ENCODE measurements around the gene PPP2R2B. TPM values are rescaled to one million over a fixed set of nuclear protein-coding genes. Genes with fewer than 3 reads are reported as not detected.

PPP2R2B gene
- total and polyA plus RNA-seq, 7 experiments from 2014 or later: 0.15 to 14.1 (median 0.58) TPM

GRCh38 chr5:146818822-146819221, 59.7 kb downstream of the PPP2R2B start:
- Mint-ChIP-seq H3K4me3 (no peak overlapping the region), H3K36me3 (peaks cover 0 to 5% (median 0%) of the 10 kb centered on the region in 5 donors), H3K27ac (no peak overlapping the region), H3K9me3 (no peaks in the 10 kb centered on the region), H3K27me3 (peaks cover 0 to under 1% (median 0%) of the 10 kb centered on the region in 5 donors), H3K4me1 (peaks cover 0 to 13% (median 1%) of the 10 kb centered on the region in 7 donors)
- Histone ChIP-seq H3K4me3 (ENCODE audit: low read length) (no peak overlapping the region), H3K9me3 (ENCODE audit: control insufficient read depth in 2 of 3, low read length in 3 of 3) (no peaks in the 10 kb centered on the region), H3K27ac (ENCODE audit: low read depth, low read length) (no peak overlapping the region), H3K36me3 (ENCODE audit: control insufficient read depth in 2 of 3, insufficient read depth in 3 of 3, low read length in 3 of 3) (no peaks in the 10 kb centered on the region), H3K27me3 (ENCODE audit: control insufficient read depth in 2 of 2, insufficient read depth in 2 of 2, low read length in 2 of 2) (no peaks in the 10 kb centered on the region), H3K4me1 (ENCODE audit: control insufficient read depth in 2 of 2, insufficient read depth in 2 of 2, low read length in 2 of 2) (no peaks in the 10 kb centered on the region)
- ChIA-PET POLR2A (no interaction called here), CTCF (no interaction called here)
- ATAC-seq (no peak), DNase-seq (no peak)
- intact Hi-C loops (cut with micrococcal nuclease): no loop called here

GRCh38 chr5:146817973-146818372, 60.6 kb downstream of the PPP2R2B start:
- Mint-ChIP-seq H3K27ac (no peak overlapping the region), H3K36me3 (peaks cover 0 to 5% (median 0%) of the 10 kb centered on the region in 5 donors), H3K27me3 (peaks cover 0 to 4% (median 0%) of the 10 kb centered on the region in 5 donors), H3K4me1 (peaks cover 0 to 17% (median 5%) of the 10 kb centered on the region in 7 donors), H3K9me3 (no peaks in the 10 kb centered on the region), H3K4me3 (no peak overlapping the region)
- H3K36me3 ChIP-seq (ENCODE audit: control insufficient read depth in 2 of 3, insufficient read depth in 3 of 3, low read length in 3 of 3): no peaks in the 10 kb centered on the region
- intact Hi-C loops (cut with micrococcal nuclease): no loop called here
- ATAC-seq (no peak), DNase-seq (no peak)
- no peaks in the 10 kb centered on the region for H3K27me3 ChIP-seq (ENCODE audit: control insufficient read depth in 2 of 2, insufficient read depth in 2 of 2, low read length in 2 of 2)
- ChIA-PET CTCF (no interaction called here), POLR2A (no interaction called here)
- no peak overlapping the region for H3K4me3 ChIP-seq (ENCODE audit: low read length)
- no peaks in the 10 kb centered on the region for H3K4me1 ChIP-seq (ENCODE audit: control insufficient read depth in 2 of 2, insufficient read depth in 2 of 2, low read length in 2 of 2)
- no peaks in the 10 kb centered on the region for H3K9me3 ChIP-seq (ENCODE audit: control insufficient read depth in 2 of 3, low read length in 3 of 3)
- H3K27ac ChIP-seq (ENCODE audit: low read depth, low read length): no peak overlapping the region

GRCh38 chr5:146816775-146817387, 61.7 kb downstream of the PPP2R2B start:
- no peak overlapping the region for H3K4me3 Mint-ChIP-seq
- H3K4me1 ChIP-seq (ENCODE audit: control insufficient read depth in 2 of 2, insufficient read depth in 2 of 2, low read length in 2 of 2): no peaks in the 10 kb centered on the region

DNA sequence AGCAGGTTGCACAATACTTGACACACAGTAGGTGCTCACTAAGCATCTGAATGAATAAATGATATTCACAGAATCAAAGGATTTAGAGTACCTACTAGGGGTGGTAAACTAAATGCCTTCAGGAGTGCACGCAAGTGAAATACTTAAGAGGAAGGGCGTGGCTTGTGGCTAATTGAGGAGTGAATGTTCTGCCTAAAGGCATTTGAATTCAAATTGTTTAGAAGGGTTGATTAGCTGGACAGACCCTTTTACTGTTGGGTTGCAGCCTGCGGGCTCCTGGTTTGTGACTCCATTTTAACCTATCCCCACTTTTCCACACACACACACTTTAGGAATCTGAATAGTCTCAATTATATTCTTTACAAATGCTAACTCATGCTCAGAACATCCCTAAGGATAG, 63.1 kb downstream of the PPP2R2B start:
- CTCF ChIA-PET: no interaction called here
- peaks cover 0 to 5% (median 0%) of the 10 kb centered on the region in 5 donors for H3K36me3 Mint-ChIP-seq
- peaks cover 0 to 17% (median 5%) of the 10 kb centered on the region in 7 donors for H3K4me1 Mint-ChIP-seq
- H3K4me3 Mint-ChIP-seq: no peak overlapping the region
- ATAC-seq (no peak), DNase-seq (no peak)
- H3K9me3 Mint-ChIP-seq: no peaks in the 10 kb centered on the region
- Histone ChIP-seq H3K27ac (ENCODE audit: low read depth, low read length) (no peak overlapping the region), H3K9me3 (ENCODE audit: control insufficient read depth in 2 of 3, low read length in 3 of 3) (no peaks in the 10 kb centered on the region), H3K27me3 (ENCODE audit: control insufficient read depth in 2 of 2, insufficient read depth in 2 of 2, low read length in 2 of 2) (no peaks in the 10 kb centered on the region), H3K36me3 (ENCODE audit: control insufficient read depth in 2 of 3, insufficient read depth in 3 of 3, low read length in 3 of 3) (no peaks in the 10 kb centered on the region), H3K4me1 (ENCODE audit: control insufficient read depth in 2 of 2, insufficient read depth in 2 of 2, low read length in 2 of 2) (no peaks in the 10 kb centered on the region), H3K4me3 (ENCODE audit: low read length) (no peak overlapping the region)
- intact Hi-C loops (cut with micrococcal nuclease): no loop called here
- H3K27me3 Mint-ChIP-seq: peaks cover 0 to 4% (median 0%) of the 10 kb centered on the region in 5 donors
- POLR2A ChIA-PET: no interaction called here
- no peak overlapping the region for H3K27ac Mint-ChIP-seq

More at GRCh38 chr5:146816775-146817387, 61.7 kb downstream of the PPP2R2B start:
- H3K4me1 Mint-ChIP-seq: peaks cover 0 to 17% (median 5%) of the 10 kb centered on the region in 7 donors
- Histone ChIP-seq H3K27ac (ENCODE audit: low read depth, low read length) (no peak overlapping the region), H3K4me3 (ENCODE audit: low read length) (no peak overlapping the region), H3K36me3 (ENCODE audit: control insufficient read depth in 2 of 3, insufficient read depth in 3 of 3, low read length in 3 of 3) (no peaks in the 10 kb centered on the region), H3K27me3 (ENCODE audit: control insufficient read depth in 2 of 2, insufficient read depth in 2 of 2, low read length in 2 of 2) (no peaks in the 10 kb centered on the region), H3K9me3 (ENCODE audit: control insufficient read depth in 2 of 3, low read length in 3 of 3) (no peaks in the 10 kb centered on the region)
- peaks cover 0 to 5% (median 0%) of the 10 kb centered on the region in 5 donors for H3K36me3 Mint-ChIP-seq
- intact Hi-C loops (cut with micrococcal nuclease): no loop called here
- ATAC-seq (no peak), DNase-seq (no peak)
- ChIA-PET CTCF (interaction anchor here (0.6 kb wide), 1 partner anchor 23 kb away, joined by 4 read pairs; no protein-coding TSS in a partner anchor), POLR2A (interaction anchor here (0.6 kb wide), 1 partner anchor 147 kb away, joined by 3 read pairs; no protein-coding TSS in a partner anchor)
- H3K27ac Mint-ChIP-seq: no peak overlapping the region
- H3K27me3 Mint-ChIP-seq: peaks cover 0 to 4% (median 0%) of the 10 kb centered on the region in 5 donors
- H3K9me3 Mint-ChIP-seq: no peaks in the 10 kb centered on the region

DNA sequence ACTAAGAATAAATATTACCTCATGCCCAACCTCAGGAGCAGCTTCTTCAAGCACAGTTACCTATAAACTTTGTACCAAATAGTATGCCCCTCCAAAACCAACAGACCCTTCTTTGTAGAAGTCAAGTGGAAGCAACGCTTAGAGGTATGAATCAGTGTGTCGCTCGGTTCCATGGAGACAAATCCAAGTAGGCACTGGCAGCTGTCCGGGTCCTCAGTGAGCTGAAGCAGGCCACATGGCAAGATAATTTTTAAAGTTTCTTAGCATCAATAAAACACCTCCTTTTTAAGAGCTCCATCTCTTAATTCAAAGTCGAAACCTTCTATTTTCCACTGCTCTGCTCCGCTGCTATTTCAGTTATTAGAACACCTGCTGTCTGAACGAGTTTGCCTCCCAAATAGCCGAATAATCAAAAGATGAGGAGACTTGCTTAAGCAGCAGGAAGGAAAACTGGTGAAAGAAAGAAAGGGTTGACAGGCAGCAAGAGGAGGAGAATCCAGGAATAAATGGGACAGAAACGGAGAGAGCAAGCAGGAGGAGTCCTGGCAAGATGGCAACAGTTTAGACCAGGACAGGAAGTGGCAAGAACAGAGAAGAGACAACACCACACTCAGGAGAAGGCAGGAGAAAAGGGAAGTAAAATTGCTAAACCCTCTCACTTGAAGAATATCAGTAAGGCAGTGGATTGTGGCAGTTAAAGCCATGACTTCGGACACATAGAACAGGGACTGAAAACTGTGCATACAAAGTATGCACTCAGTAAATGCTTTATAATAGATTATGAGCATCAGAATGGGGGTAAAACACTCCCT, 65.0 kb downstream of the PPP2R2B start:
- no peak for DNase-seq
- intact Hi-C loops (cut with micrococcal nuclease): no loop called here
- H3K9me3 ChIP-seq (ENCODE audit: control insufficient read depth in 2 of 3, low read length in 3 of 3): no peaks in the 10 kb centered on the region
- no peak overlapping the region for H3K4me3 Mint-ChIP-seq
- ATAC-seq: no peak
- peaks cover 0 to 4% (median 0%) of the 10 kb centered on the region in 5 donors for H3K27me3 Mint-ChIP-seq
- no peak overlapping the region for H3K27ac Mint-ChIP-seq
- H3K4me1 Mint-ChIP-seq: peaks cover 0 to 17% (median 5%) of the 10 kb centered on the region in 7 donors
- H3K4me3 ChIP-seq (ENCODE audit: low read length): no peak overlapping the region
- no peaks in the 10 kb centered on the region for H3K4me1 ChIP-seq (ENCODE audit: control insufficient read depth in 2 of 2, insufficient read depth in 2 of 2, low read length in 2 of 2)
- H3K36me3 ChIP-seq (ENCODE audit: control insufficient read depth in 2 of 3, insufficient read depth in 3 of 3, low read length in 3 of 3): no peaks in the 10 kb centered on the region
- H3K27ac ChIP-seq (ENCODE audit: low read depth, low read length): no peak overlapping the region
- H3K36me3 Mint-ChIP-seq: peaks cover 0 to 5% (median 0%) of the 10 kb centered on the region in 5 donors
- H3K9me3 Mint-ChIP-seq: peaks cover 0 to 5% (median 0%) of the 10 kb centered on the region in 11 donors
- ChIA-PET CTCF (no interaction called here), POLR2A (no interaction called here)
- no peaks in the 10 kb centered on the region for H3K27me3 ChIP-seq (ENCODE audit: control insufficient read depth in 2 of 2, insufficient read depth in 2 of 2, low read length in 2 of 2)

DNA sequence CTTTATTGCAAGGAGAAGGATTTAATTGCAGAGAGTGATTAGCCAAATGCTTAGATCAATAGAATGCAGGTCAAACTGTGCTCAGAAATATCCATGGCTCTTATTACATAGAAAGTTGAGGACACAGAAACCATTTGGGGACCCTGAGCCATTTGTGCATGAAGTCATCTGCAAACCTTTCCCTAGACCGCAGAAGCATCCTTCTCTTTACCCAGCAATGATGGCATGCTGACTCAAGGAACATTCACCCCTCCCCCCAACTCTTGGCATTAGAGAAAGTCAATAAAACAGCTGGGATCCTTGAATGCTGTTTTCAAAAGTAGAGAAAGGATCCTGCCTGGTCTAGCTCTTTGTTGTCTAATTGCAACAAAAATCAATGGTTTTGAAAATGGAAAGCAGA, 73.5 kb downstream of the PPP2R2B start:
- Mint-ChIP-seq H3K9me3 (peaks cover 0 to 3% (median 0%) of the 10 kb centered on the region in 11 donors), H3K27ac (no peak overlapping the region), H3K36me3 (no peaks in the 10 kb centered on the region), H3K4me3 (no peak overlapping the region), H3K27me3 (peaks cover 0 to 3% (median 0%) of the 10 kb centered on the region in 5 donors), H3K4me1 (peaks cover 0 to 3% (median 0%) of the 10 kb centered on the region in 7 donors)
- H3K4me1 ChIP-seq (ENCODE audit: control insufficient read depth in 2 of 2, insufficient read depth in 2 of 2, low read length in 2 of 2): no peaks in the 10 kb centered on the region
- H3K9me3 ChIP-seq (ENCODE audit: control insufficient read depth in 2 of 3, low read length in 3 of 3): no peaks in the 10 kb centered on the region
- DNase-seq (no peak), ATAC-seq (no peak)
- intact Hi-C loops (cut with micrococcal nuclease): no loop called here
- H3K27me3 ChIP-seq (ENCODE audit: control insufficient read depth in 2 of 2, insufficient read depth in 2 of 2, low read length in 2 of 2): no peaks in the 10 kb centered on the region
- no peaks in the 10 kb centered on the region for H3K36me3 ChIP-seq (ENCODE audit: control insufficient read depth in 2 of 3, insufficient read depth in 3 of 3, low read length in 3 of 3)
- ChIA-PET CTCF (no interaction called here), POLR2A (no interaction called here)
- no peak overlapping the region for H3K27ac ChIP-seq (ENCODE audit: low read depth, low read length)
- H3K4me3 ChIP-seq (ENCODE audit: low read length): no peak overlapping the region
